Stimulated activated naive CD8-positive, alpha-beta T cell treated with anti-CD3 and anti-CD28 coated beads, Interleukin-15, Interleukin-2, amounts not matched to agents 100 ng/mL and 50 ng/mL, for 24 hours (primary cell): ENCODE results near the gene SOX2.
A peak's percentile ranks its signal among the peaks of the same experiment; 100 is the strongest.

Source experiments
- H3K27ac Mint-ChIP-seq: one replicate; pipeline ENCODE4 v1.8.0; 2021; ENCODE audit warnings: mild to moderate bottlenecking, mixed read lengths
- H3K27me3 Mint-ChIP-seq: one replicate; pipeline ENCODE4 v1.8.0; 2021; ENCODE audit warnings: mixed read lengths
- H3K36me3 Mint-ChIP-seq: one replicate; pipeline ENCODE4 v1.8.0; 2021; ENCODE audit warnings: low read depth, mixed read lengths
- H3K4me1 Mint-ChIP-seq: one replicate; pipeline ENCODE4 v1.8.0; 2021; ENCODE audit warnings: low read depth, mixed read lengths
- H3K4me3 Mint-ChIP-seq: one replicate; pipeline ENCODE4 v1.8.0; 2021; ENCODE audit warnings: mild to moderate bottlenecking, mixed read lengths
- H3K9me3 Mint-ChIP-seq: one replicate; pipeline ENCODE4 v1.8.0; 2021; ENCODE audit warnings: mixed read lengths

SOX2 gene

DNA sequence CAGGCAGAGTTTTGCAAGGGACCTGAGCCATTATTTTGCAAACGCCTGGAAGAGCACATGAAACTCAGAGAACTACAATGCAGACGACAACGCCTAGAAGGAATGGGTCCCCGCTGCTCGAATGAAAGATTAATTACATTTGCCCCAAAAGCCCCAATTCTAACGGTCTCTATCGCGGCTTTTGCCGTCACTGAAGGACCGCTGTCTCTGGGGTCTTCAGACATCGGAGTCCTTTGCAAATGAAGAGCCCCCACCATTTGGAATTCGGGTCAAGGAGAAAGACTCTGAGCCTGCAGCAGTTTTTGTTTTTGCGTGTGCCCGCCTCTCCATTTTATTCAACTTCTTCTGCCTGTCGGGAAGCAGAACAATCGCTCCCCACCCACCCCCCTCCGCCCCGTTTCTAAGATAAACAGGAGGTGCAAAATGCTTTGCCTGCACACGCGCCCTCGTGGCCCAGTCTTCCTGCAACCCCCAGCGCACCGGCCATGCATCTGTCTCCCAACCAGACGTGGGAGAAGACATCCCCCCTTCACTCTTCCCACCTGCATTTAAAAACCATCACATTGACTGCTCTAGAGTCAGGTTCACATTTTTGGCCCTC is 13.5 kb downstream of the SOX2 start:
- H3K4me1 Mint-ChIP-seq, result peaks cover 17% of the 10 kb centered on the region
- peak overlapping the region; percentile 30 for H3K4me3 Mint-ChIP-seq
- H3K9me3 Mint-ChIP-seq, result peaks cover 12% of the 10 kb centered on the region
- H3K27me3 Mint-ChIP-seq, result peaks cover 97% of the 10 kb centered on the region
- H3K36me3 Mint-ChIP-seq, result peaks cover 27% of the 10 kb centered on the region
- H3K27ac Mint-ChIP-seq, result peak overlapping the region; percentile 36

DNA sequence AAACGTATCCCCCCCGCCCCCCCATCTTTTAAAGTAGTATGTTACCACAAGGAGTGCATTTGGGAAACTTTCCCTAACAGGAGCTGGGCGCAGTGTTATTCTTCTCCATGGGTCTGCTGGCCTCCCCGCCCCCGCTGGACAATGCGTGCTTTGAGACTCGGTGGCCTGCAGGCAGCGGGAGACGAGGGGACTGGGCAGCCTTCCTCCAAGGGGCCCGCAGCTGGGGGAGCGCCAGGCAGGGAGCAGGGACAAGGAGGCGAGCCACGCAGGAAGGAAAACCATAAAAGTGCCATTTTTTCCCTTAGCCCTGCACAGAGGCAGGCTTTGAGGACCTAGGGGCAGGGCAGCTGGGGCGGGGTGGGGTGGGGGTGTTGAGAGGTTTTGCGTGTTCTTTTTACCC is 14.1 kb downstream of the SOX2 start:
- Mint-ChIP-seq H3K36me3 (peaks cover 24% of the 10 kb centered on the region), H3K4me1 (peaks cover 17% of the 10 kb centered on the region), H3K27ac (no peak overlapping the region), H3K9me3 (peaks cover 12% of the 10 kb centered on the region), H3K4me3 (no peak overlapping the region), H3K27me3 (peaks cover 99% of the 10 kb centered on the region)

DNA sequence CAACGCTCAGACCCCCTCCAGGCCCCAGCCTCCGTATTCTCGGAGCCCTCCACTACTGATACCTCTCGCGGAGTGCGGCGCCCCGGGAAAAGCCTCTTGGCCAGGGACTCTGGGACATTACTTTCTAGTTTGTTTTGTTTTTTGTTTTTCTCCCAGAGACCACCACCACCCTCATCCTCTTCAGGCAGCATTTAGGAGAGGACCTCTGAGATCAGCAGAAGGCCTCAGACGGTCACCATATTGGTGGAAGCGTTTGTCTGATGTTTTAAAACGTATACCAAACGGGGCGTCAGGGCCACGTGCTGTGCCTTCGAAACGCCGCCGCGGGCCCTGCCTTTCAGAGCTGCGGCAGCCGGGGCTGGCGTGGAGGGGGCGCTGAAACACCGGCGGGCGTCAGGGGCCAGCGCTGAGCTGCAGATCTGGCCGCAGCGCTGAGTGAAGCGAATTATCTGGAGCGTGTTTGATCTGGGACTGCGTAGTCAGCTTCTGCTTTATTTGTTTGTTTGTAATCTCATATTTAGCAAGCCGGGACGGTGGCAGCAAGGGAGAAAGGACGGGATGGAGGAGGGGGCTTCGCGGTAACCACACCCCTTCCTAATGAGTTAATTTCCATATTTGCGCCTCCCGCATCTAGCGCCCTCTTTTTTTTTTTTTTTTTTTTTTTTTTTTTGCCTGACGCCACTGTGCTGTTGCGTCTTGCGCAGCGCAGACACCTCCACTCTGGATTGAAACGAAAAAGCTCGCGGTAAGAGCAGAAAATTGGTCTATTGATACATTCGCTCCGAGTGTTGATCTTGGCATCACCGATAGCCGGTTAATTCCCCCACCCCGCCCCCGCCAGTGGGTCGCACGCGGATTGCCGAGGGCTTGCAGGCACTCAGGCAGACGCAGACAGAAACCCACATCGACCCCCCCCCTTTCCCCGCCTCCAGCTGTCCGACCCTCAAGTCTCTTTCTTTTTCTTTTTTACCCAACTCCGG is 14.9 kb downstream of the SOX2 start:
- no peak overlapping the region for H3K27ac Mint-ChIP-seq
- peaks cover 98% of the 10 kb centered on the region for H3K27me3 Mint-ChIP-seq
- peaks cover 12% of the 10 kb centered on the region for H3K9me3 Mint-ChIP-seq
- H3K4me1 Mint-ChIP-seq, result peaks cover 17% of the 10 kb centered on the region
- peak overlapping the region; percentile 70 for H3K4me3 Mint-ChIP-seq
- peaks cover 20% of the 10 kb centered on the region for H3K36me3 Mint-ChIP-seq

GRCh38 chr3:181727341-181728032 is 15.8 kb downstream of the SOX2 start:
- H3K4me3 Mint-ChIP-seq, result peak overlapping the region; percentile 70
- peaks cover 17% of the 10 kb centered on the region for H3K4me1 Mint-ChIP-seq
- H3K9me3 Mint-ChIP-seq, result peaks cover 15% of the 10 kb centered on the region
- peak overlapping the region; percentile 40 for H3K27ac Mint-ChIP-seq
- peaks cover 20% of the 10 kb centered on the region for H3K36me3 Mint-ChIP-seq
- H3K27me3 Mint-ChIP-seq, result peaks cover 93% of the 10 kb centered on the region

DNA sequence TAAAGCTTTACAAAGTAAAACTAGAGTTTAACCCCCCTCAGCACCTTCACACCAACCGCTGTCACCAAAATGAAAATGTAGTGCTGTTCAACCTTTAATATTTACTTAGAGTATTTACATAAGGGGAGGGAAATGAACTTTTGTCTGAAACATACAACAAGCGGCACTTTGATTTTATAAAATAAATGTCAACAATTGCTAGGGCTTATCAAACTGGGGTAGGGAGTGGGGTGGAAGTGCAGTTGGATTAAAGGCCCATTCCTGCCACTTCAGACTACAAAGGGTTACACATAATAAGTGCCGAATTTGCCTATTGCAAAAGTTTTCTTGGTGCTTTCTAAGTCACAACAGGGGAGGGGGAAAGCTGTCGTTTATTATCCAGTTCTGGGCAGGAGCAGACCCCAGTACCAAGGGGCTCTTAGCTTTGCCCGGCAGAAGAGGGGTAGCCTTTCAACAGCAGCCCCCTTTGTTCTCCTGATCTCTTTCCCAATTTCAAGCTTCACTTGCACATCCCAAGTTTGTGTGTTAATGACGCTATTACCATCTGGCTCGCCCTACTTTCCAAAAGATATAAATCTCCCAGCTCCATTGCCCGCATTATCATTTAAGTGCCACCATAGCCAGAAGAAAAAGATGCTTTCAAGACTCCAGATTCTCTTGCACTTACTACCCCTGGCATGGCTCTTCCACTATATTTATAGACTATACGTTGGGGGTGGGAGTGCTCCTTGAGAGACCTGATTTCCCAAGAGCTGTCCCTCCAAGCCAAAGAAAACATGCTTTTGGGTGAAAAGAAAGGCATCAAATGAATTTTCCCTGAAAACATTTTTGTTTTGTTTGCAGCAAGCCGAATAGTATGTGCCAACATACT is 17.0 kb downstream of the SOX2 start:
- Mint-ChIP-seq H3K27me3 (peaks cover 81% of the 10 kb centered on the region), H3K4me1 (peaks cover 17% of the 10 kb centered on the region), H3K27ac (no peak overlapping the region), H3K36me3 (peaks cover 15% of the 10 kb centered on the region), H3K4me3 (no peak overlapping the region), H3K9me3 (peaks cover 10% of the 10 kb centered on the region)

- no peak overlapping the region for H3K4me3 Mint-ChIP-seq
- H3K36me3 Mint-ChIP-seq, result peaks cover 8% of the 10 kb centered on the region
- H3K4me1 Mint-ChIP-seq, result peaks cover 17% of the 10 kb centered on the region
- no peak overlapping the region for H3K27ac Mint-ChIP-seq
- H3K9me3 Mint-ChIP-seq, result peaks cover 4% of the 10 kb centered on the region
- H3K27me3 Mint-ChIP-seq, result peaks cover 78% of the 10 kb centered on the region
Observed at GRCh38 chr3:181729341-181729869, 17.7 kb downstream of the SOX2 start.

GRCh38 chr3:181730316-181730715 is 18.6 kb downstream of the SOX2 start:
- no peak overlapping the region for H3K27ac Mint-ChIP-seq
- peaks cover 17% of the 10 kb centered on the region for H3K4me1 Mint-ChIP-seq
- H3K4me3 Mint-ChIP-seq, result no peak overlapping the region
- H3K9me3 Mint-ChIP-seq, result peaks cover 3% of the 10 kb centered on the region
- peaks cover 3% of the 10 kb centered on the region for H3K36me3 Mint-ChIP-seq
- H3K27me3 Mint-ChIP-seq, result peaks cover 72% of the 10 kb centered on the region

GRCh38 chr3:181730934-181731333 is 19.2 kb downstream of the SOX2 start:
- Mint-ChIP-seq H3K4me3 (no peak overlapping the region), H3K27ac (no peak overlapping the region), H3K9me3 (peaks cover 3% of the 10 kb centered on the region), H3K36me3 (no peaks in the 10 kb centered on the region), H3K4me1 (peaks cover 17% of the 10 kb centered on the region), H3K27me3 (peaks cover 66% of the 10 kb centered on the region)

GRCh38 chr3:181735911-181736310 is 24.2 kb downstream of the SOX2 start:
- Mint-ChIP-seq H3K27me3 (peaks cover 16% of the 10 kb centered on the region), H3K4me3 (no peak overlapping the region), H3K27ac (no peak overlapping the region), H3K4me1 (no peaks in the 10 kb centered on the region), H3K36me3 (no peaks in the 10 kb centered on the region), H3K9me3 (peaks cover 3% of the 10 kb centered on the region)

DNA sequence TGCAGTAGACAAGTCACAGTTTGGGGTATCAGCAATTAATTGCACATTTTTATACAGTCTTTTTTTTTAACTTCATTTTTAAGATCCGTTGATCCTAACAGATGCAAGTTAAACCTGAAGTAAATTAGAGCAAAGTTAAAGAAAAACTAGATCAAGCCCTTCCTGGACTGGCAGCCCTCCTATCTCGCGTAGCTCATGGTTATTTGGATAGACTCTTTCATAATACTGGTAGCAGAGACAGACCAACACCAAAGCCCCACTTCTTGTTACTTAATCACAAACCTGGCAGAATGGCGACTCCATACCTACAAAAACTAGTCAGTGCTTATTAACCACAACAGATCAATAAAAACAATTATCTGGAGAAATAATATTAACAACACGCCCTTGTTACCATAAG is 26.8 kb downstream of the SOX2 start:
- Mint-ChIP-seq H3K4me1 (no peaks in the 10 kb centered on the region), H3K36me3 (no peaks in the 10 kb centered on the region), H3K4me3 (no peak overlapping the region), H3K9me3 (no peaks in the 10 kb centered on the region), H3K27me3 (peaks cover 6% of the 10 kb centered on the region), H3K27ac (no peak overlapping the region)

GRCh38 chr3:181739628-181740027 is 27.9 kb downstream of the SOX2 start:
- H3K4me1 Mint-ChIP-seq, result no peaks in the 10 kb centered on the region
- H3K4me3 Mint-ChIP-seq, result no peak overlapping the region
- H3K27ac Mint-ChIP-seq, result no peak overlapping the region
- no peaks in the 10 kb centered on the region for H3K9me3 Mint-ChIP-seq
- H3K36me3 Mint-ChIP-seq, result no peaks in the 10 kb centered on the region
- peaks cover 2% of the 10 kb centered on the region for H3K27me3 Mint-ChIP-seq

- H3K27ac Mint-ChIP-seq, result no peak overlapping the region
- H3K4me3 Mint-ChIP-seq, result no peak overlapping the region
- peaks cover 8% of the 10 kb centered on the region for H3K27me3 Mint-ChIP-seq
- no peaks in the 10 kb centered on the region for H3K9me3 Mint-ChIP-seq
- H3K4me1 Mint-ChIP-seq, result no peaks in the 10 kb centered on the region
- no peaks in the 10 kb centered on the region for H3K36me3 Mint-ChIP-seq
Observed at GRCh38 chr3:181741417-181741816, 29.7 kb downstream of the SOX2 start.

DNA sequence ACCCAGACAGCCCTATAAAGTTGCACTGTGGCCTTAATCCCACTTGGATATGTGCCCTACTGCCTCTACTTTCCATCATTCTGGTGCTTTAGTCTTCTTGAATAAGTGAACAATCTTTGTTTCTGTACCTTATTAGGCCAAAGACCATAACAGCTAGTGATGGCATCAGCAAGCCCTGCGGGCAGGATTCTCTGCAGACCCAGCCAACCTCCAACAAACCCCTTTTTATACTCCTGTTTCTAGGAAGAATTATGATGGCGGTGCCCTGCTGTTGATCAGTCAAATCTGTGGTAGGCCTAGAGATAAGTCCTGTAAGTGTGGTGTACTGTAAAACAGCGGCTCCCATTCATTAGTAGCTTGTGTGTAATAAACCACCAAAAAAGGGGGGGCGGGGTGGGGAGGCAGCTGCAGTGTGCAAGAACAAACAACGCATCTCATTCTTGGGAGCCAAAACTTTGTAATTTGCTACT is 40.5 kb downstream of the SOX2 start:
- Mint-ChIP-seq H3K27ac (no peak overlapping the region), H3K9me3 (no peaks in the 10 kb centered on the region), H3K4me1 (no peaks in the 10 kb centered on the region), H3K27me3 (peaks cover 20% of the 10 kb centered on the region), H3K36me3 (no peaks in the 10 kb centered on the region), H3K4me3 (no peak overlapping the region)

GRCh38 chr3:181753391-181753790 is 41.7 kb downstream of the SOX2 start:
- Mint-ChIP-seq H3K9me3 (no peaks in the 10 kb centered on the region), H3K4me3 (no peak overlapping the region), H3K4me1 (no peaks in the 10 kb centered on the region), H3K27ac (no peak overlapping the region), H3K27me3 (peaks cover 20% of the 10 kb centered on the region), H3K36me3 (no peaks in the 10 kb centered on the region)
